Astrocyte (in vitro differentiated cells and primary cell): ENCODE results near the gene APRT. TPM values are rescaled to one million over a fixed set of nuclear protein-coding genes. Genes with fewer than 3 reads are reported as not detected.

Experiments used
- DNase-seq: peaks from one replicate; pipeline ENCODE4 v3.0.0-alpha.2; 2010; ENCODE audit warnings: low read depth
- FAIRE-seq: peaks from 2 replicates; lab custom pipeline; 2011; peaks lifted over from hg19 to GRCh38; lab: Jason Lieb, UNC
- H2AFZ ChIP-seq: 2 replicates; pipeline ENCODE4 v1.6.0; 2012; ENCODE audit warnings: low read depth, low read length, inconsistent platforms
- H3K27ac ChIP-seq: 2 replicates; pipeline ENCODE4 v1.5.1; 2011; ENCODE audit warnings: low read depth, low read length, inconsistent platforms
- H3K27me3 ChIP-seq: 2 replicates; pipeline ENCODE4 v1.6.0; 2011; ENCODE audit warnings: low read length, inconsistent platforms; ENCODE audit not compliant: insufficient read depth
- H3K36me3 ChIP-seq: 2 replicates; pipeline ENCODE4 v1.5.1; 2011; ENCODE audit warnings: low read length, inconsistent platforms; ENCODE audit not compliant: insufficient read depth
- H3K4me1 ChIP-seq: 2 replicates; pipeline ENCODE4 v1.5.1; 2011; ENCODE audit warnings: low read length, inconsistent platforms; ENCODE audit not compliant: insufficient read depth
- H3K4me2 ChIP-seq: 2 replicates; pipeline ENCODE4 v1.6.0; 2012; ENCODE audit warnings: low read length, inconsistent platforms
- H3K4me3 ChIP-seq: 2 replicates; pipeline ENCODE4 v1.5.1; 2011; ENCODE audit warnings: low read depth, mild to moderate bottlenecking, low read length, inconsistent platforms; ENCODE audit not compliant: insufficient read depth
- H3K79me2 ChIP-seq: 2 replicates; pipeline ENCODE4 v1.6.0; 2012; ENCODE audit warnings: mild to moderate bottlenecking, low read length, inconsistent platforms; ENCODE audit not compliant: insufficient read depth
- H3K9ac ChIP-seq: 2 replicates; pipeline ENCODE4 v1.6.0; 2012; ENCODE audit warnings: mild to moderate bottlenecking, low read length, inconsistent platforms
- H3K9me3 ChIP-seq: 2 replicates; pipeline ENCODE4 v1.5.1; 2012; ENCODE audit warnings: low read depth, mild to moderate bottlenecking, low read length, inconsistent platforms; ENCODE audit not compliant: insufficient read depth
- H4K20me1 ChIP-seq: 2 replicates; pipeline ENCODE4 v1.6.0; 2012; ENCODE audit warnings: low read length, inconsistent platforms; ENCODE audit not compliant: insufficient read depth
- H3K27ac Mint-ChIP-seq: one replicate; pipeline ENCODE4 v1.8.0; 2021; ENCODE audit warnings: mild to moderate bottlenecking, mixed read lengths; ENCODE audit not compliant: unreplicated experiment
- H3K27me3 Mint-ChIP-seq: one replicate; pipeline ENCODE4 v1.8.0; 2021; ENCODE audit warnings: low read depth, mixed read lengths; ENCODE audit not compliant: unreplicated experiment
- H3K36me3 Mint-ChIP-seq: one replicate; pipeline ENCODE4 v1.8.0; 2021; ENCODE audit warnings: low read depth, mixed read lengths; ENCODE audit not compliant: unreplicated experiment
- H3K4me1 Mint-ChIP-seq: one replicate; pipeline ENCODE4 v1.8.0; 2021; ENCODE audit warnings: low read depth, mixed read lengths; ENCODE audit not compliant: unreplicated experiment
- H3K4me3 Mint-ChIP-seq: one replicate; pipeline ENCODE4 v1.8.0; 2021; ENCODE audit warnings: mild to moderate bottlenecking, moderate library complexity, mixed read lengths; ENCODE audit not compliant: unreplicated experiment
- H3K9me3 Mint-ChIP-seq: one replicate; pipeline ENCODE4 v1.8.0; 2021; ENCODE audit warnings: mild to moderate bottlenecking, mixed read lengths; ENCODE audit not compliant: unreplicated experiment
- CTCF ChIP-seq: IDR thresholded peaks from 2 replicates; pipeline ENCODE4 v1.5.1; 2011; ENCODE audit warnings: low read depth, mild to moderate bottlenecking, inconsistent platforms, low read length, moderate library complexity; ENCODE audit not compliant: insufficient read depth
- EZH2 ChIP-seq: IDR thresholded peaks from 2 replicates; pipeline ENCODE4 v1.6.1; 2012; ENCODE audit warnings: mild to moderate bottlenecking, low read length, inconsistent platforms; ENCODE audit not compliant: insufficient read depth
- total RNA-seq: library from RNA; stranded (reverse); gene quantifications from 2 replicates; pipeline ENCODE4 v1.2.1, GENCODE V29; 2021

APRT gene
- total RNA-seq, 1 donor from 2014 or later, result 132 TPM

DNA sequence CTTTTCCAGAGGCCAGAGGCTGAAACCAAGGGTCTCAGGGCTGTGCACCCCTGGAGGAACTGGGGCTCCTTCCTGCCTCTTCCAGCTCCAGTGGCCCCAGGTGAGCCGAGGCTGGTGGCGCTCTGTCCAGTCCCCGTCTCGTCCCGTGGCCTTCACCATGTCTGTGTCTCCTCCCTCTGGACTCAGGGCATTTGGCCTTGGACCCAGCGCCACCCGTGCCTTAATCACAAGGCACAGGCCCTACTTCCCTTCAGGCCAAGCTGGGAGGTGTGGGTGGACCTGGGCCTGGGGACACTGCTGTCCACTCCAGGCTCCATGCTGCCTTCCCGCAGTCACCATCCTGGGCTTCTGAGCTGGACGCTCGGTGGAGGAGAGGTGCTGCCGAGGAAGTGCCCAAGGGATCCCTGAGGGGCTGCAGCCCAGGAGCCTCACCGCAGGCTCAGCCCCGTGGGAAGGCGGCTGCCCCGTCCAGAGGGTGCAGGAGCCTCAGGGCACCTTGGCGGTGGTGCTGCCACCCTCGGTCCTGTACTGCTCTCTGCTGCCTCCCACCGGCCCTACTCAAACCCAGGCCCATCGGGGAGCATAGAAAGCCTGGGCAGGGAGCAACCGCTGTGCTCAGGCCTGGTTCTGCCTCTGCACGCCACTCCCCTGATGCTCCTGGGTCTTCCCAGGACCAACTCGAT, 9.6 kb upstream of the APRT start:
- FAIRE-seq, result no peak
- H3K36me3 Mint-ChIP-seq, result peaks cover 9% of the 10 kb centered on the region

DNA sequence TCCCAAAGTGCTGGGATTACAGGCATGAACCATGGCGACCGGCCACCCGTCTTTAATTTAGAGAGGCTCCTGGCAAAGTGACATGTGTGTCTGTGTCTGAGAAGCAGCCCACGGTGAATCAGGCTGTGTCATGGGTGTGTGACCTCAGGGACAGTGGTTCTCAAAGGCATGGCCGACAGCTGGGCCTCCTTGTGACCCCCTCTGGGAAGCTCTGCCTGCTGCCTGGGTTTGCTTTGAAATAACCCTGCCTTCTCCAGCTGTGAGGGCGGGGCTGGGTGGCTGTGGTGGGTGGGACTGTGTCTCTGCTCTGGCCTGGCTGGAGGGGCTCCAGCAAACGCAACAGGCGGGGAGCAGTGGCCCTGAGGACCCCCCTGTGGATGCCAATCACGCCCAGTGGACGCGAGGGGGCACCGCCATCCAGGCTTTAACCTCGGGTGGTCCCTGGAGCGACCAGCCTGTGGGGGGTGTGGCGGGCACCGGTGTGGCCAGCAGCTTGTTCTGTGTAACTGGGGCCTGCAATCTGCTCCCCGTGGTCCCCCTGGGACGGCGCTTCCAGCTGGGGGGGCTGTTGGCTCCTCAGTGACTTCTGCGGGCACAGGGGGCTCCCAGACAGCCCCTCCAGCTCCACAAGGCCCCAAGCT, 8.8 kb upstream of the APRT start:
- no peaks in the 10 kb centered on the region for H3K36me3 ChIP-seq
- H3K4me1 ChIP-seq, result no peaks in the 10 kb centered on the region
- no peak overlapping the region for H3K4me3 ChIP-seq
- H3K9ac ChIP-seq, result no peak overlapping the region
- FAIRE-seq (no peak), DNase-seq (no peak)
- Mint-ChIP-seq H3K27ac (no peak overlapping the region), H3K4me1 (no peaks in the 10 kb centered on the region), H3K36me3 (peaks cover 6% of the 10 kb centered on the region), H3K9me3 (no peaks in the 10 kb centered on the region), H3K27me3 (no peaks in the 10 kb centered on the region), H3K4me3 (no peak overlapping the region)
- H2AFZ ChIP-seq, result no peak overlapping the region
- no peak for TF ChIP-seq EZH2
- TF ChIP-seq CTCF, result no peak
- no peaks in the 10 kb centered on the region for H3K27me3 ChIP-seq
- H4K20me1 ChIP-seq, result no peaks in the 10 kb centered on the region
- H3K27ac ChIP-seq, result no peak overlapping the region
- H3K9me3 ChIP-seq, result no peaks in the 10 kb centered on the region
- no peaks in the 10 kb centered on the region for H3K79me2 ChIP-seq
- H3K4me2 ChIP-seq, result no peak overlapping the region

More for the DNA sequence above, 9.6 kb upstream of the APRT start:
- Histone ChIP-seq H3K4me2 (no peak overlapping the region), H3K4me1 (no peaks in the 10 kb centered on the region), H3K9me3 (no peaks in the 10 kb centered on the region), H3K36me3 (no peaks in the 10 kb centered on the region), H3K27me3 (no peaks in the 10 kb centered on the region), H3K79me2 (no peaks in the 10 kb centered on the region), H3K27ac (no peak overlapping the region), H3K9ac (no peak overlapping the region), H2AFZ (no peak overlapping the region), H4K20me1 (no peaks in the 10 kb centered on the region), H3K4me3 (no peak overlapping the region)
- Mint-ChIP-seq H3K27ac (no peak overlapping the region), H3K4me3 (no peak overlapping the region), H3K9me3 (no peaks in the 10 kb centered on the region), H3K4me1 (no peaks in the 10 kb centered on the region), H3K27me3 (no peaks in the 10 kb centered on the region)
- DNase-seq, result no peak
- TF ChIP-seq CTCF (no peak), EZH2 (no peak)

GRCh38 chr16:88819126-88819525, 7.4 kb upstream of the APRT start:
- no peak for DNase-seq
- no peaks in the 10 kb centered on the region for H3K4me1 ChIP-seq
- H3K79me2 ChIP-seq, result no peaks in the 10 kb centered on the region
- Mint-ChIP-seq H3K9me3 (no peaks in the 10 kb centered on the region), H3K36me3 (peaks cover 6% of the 10 kb centered on the region), H3K27ac (no peak overlapping the region), H3K27me3 (no peaks in the 10 kb centered on the region), H3K4me3 (no peak overlapping the region), H3K4me1 (no peaks in the 10 kb centered on the region)
- H4K20me1 ChIP-seq, result no peaks in the 10 kb centered on the region
- no peaks in the 10 kb centered on the region for H3K9me3 ChIP-seq
- no peak overlapping the region for H3K4me3 ChIP-seq
- H3K27me3 ChIP-seq, result no peaks in the 10 kb centered on the region
- H3K9ac ChIP-seq, result no peak overlapping the region
- no peak overlapping the region for H3K4me2 ChIP-seq
- TF ChIP-seq CTCF, result no peak
- TF ChIP-seq EZH2, result no peak
- no peak overlapping the region for H2AFZ ChIP-seq
- no peak for FAIRE-seq
- no peak overlapping the region for H3K27ac ChIP-seq
- no peaks in the 10 kb centered on the region for H3K36me3 ChIP-seq
